ENCODE data around the gene ACOXL.

Gene ACOXL

DNA sequence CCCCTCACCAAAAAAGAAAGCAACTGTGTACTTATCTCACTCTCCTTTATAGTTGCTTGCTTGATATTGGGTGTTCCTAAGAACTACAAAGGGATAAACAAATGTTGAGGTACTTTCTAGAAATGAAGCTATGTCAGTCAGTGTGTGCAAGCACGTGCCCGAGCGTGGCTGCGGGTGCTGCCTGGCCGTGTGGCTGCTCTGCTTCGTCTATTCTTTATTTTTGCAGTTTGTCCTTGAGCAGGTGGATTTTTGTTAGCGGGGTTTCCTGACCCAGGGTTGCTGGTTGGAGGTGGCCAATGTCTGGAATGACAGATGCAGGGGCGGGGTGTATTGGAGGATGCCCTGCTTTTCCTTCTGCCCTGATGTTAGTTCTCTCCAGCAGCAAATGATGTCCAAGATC is 62.6 kb downstream of the ACOXL start:
- no peaks in the 10 kb centered on the region for H3K4me1 ChIP-seq (ENCODE audit: control insufficient read depth in 1 of 2, insufficient read depth in 2 of 2, low read length in 2 of 2)
- no peak overlapping the region for H3K4me3 ChIP-seq (ENCODE audit: low read depth, low read length)
- H2BK12ac ChIP-seq (ENCODE audit: low read length) = no peak overlapping the region
- H3K9ac ChIP-seq (ENCODE audit: low read length) = no peak overlapping the region
- no peak overlapping the region for H3K4ac ChIP-seq (ENCODE audit: low read depth, low read length)
- no peak overlapping the region for H3K27ac ChIP-seq (ENCODE audit: low read depth, low read length)
- no peak overlapping the region for H3K4me2 ChIP-seq (ENCODE audit: low read length)
- H4K8ac ChIP-seq (ENCODE audit: low read depth, low read length) = no peak overlapping the region
- H3K14ac ChIP-seq (ENCODE audit: low read length) = no peak overlapping the region
- H3K27me3 ChIP-seq (ENCODE audit: insufficient read depth, low read length) = no peaks in the 10 kb centered on the region
- no CpG with 5 or more reads among the region's 8 CpGs for WGBS (ENCODE audit: extremely low coverage, insufficient coverage, insufficient read length)
- H3K79me1 ChIP-seq (ENCODE audit: low read length) = no peaks in the 10 kb centered on the region
- peaks cover 2% of the 10 kb centered on the region for H3K9me3 ChIP-seq (ENCODE audit: insufficient read depth, low read depth, low read length)
- H3K23ac ChIP-seq (ENCODE audit: low read length) = no peak overlapping the region
- H2BK120ac ChIP-seq (ENCODE audit: insufficient read depth, low read length, poor library complexity) = no peak overlapping the region
- H3K18ac ChIP-seq (ENCODE audit: low read length) = no peak overlapping the region
- H3K36me3 ChIP-seq (ENCODE audit: control insufficient read depth in 1 of 2, insufficient read depth in 2 of 2, low read length in 2 of 2) = no peaks in the 10 kb centered on the region
- no peak overlapping the region for H2AFZ ChIP-seq (ENCODE audit: insufficient read depth, low read length, poor library complexity)
- no peak overlapping the region for H4K91ac ChIP-seq (ENCODE audit: low read depth, low read length)
- no peak overlapping the region for H2BK5ac ChIP-seq (ENCODE audit: low read depth, low read length, poor library complexity)
- no peak for DNase-seq
- H2AK5ac ChIP-seq (ENCODE audit: low read length) = no peak overlapping the region
- H4K12ac ChIP-seq (ENCODE audit: low read depth, low read length) = no peak overlapping the region
- H3K79me2 ChIP-seq (ENCODE audit: control insufficient read depth, insufficient read depth, low read length, poor library complexity) = no peaks in the 10 kb centered on the region

DNA sequence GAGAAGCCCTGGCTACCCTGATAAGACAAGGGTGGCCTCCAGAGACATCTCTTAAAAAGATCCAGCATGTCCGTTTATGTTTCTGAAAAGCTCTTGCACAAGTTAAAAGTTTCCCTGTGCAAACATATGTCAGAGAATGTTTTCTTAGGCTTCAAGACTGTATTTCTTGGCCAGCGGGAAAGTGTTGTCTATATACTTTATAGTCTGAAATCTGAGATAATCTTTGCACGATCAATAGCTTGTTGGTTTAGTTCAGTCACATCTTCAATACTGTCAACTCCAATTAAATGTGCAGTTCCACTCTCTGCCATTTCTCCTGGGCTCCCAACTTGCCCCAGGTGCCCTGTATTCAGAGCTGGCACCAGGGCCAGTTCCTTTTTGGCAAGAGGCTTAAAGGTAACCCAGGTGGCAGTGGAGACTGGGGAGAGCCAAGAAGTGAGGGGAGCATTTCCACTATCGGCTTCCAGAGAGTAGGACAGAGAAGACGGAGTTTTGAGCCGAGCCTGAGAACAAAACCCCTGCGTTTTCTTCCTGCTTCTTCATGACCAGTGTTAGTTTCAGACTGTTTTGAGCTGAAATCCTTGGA is 64.4 kb downstream of the ACOXL start:
- H3K23ac ChIP-seq (ENCODE audit: low read length) = no peak overlapping the region
- no peaks in the 10 kb centered on the region for H3K4me1 ChIP-seq (ENCODE audit: control insufficient read depth in 1 of 2, insufficient read depth in 2 of 2, low read length in 2 of 2)
- H3K27me3 ChIP-seq (ENCODE audit: insufficient read depth, low read length) = no peaks in the 10 kb centered on the region
- H3K9ac ChIP-seq (ENCODE audit: low read length) = no peak overlapping the region
- H3K4me3 ChIP-seq (ENCODE audit: low read depth, low read length) = no peak overlapping the region
- DNase-seq = no peak
- no peak overlapping the region for H4K12ac ChIP-seq (ENCODE audit: low read depth, low read length)
- H2AK5ac ChIP-seq (ENCODE audit: low read length) = no peak overlapping the region
- H3K79me2 ChIP-seq (ENCODE audit: control insufficient read depth, insufficient read depth, low read length, poor library complexity) = no peaks in the 10 kb centered on the region
- H3K79me1 ChIP-seq (ENCODE audit: low read length) = no peaks in the 10 kb centered on the region
- no peak overlapping the region for H3K27ac ChIP-seq (ENCODE audit: low read depth, low read length)
- H4K8ac ChIP-seq (ENCODE audit: low read depth, low read length) = no peak overlapping the region
- no peak overlapping the region for H4K91ac ChIP-seq (ENCODE audit: low read depth, low read length)
- no peak overlapping the region for H3K4me2 ChIP-seq (ENCODE audit: low read length)
- no peaks in the 10 kb centered on the region for H3K36me3 ChIP-seq (ENCODE audit: control insufficient read depth in 1 of 2, insufficient read depth in 2 of 2, low read length in 2 of 2)
- H2BK120ac ChIP-seq (ENCODE audit: insufficient read depth, low read length, poor library complexity) = no peak overlapping the region
- WGBS (ENCODE audit: extremely low coverage, insufficient coverage, insufficient read length) = no CpG with 5 or more reads among the region's 7 CpGs
- H3K18ac ChIP-seq (ENCODE audit: low read length) = no peak overlapping the region
- no peak overlapping the region for H3K14ac ChIP-seq (ENCODE audit: low read length)
- H2BK5ac ChIP-seq (ENCODE audit: low read depth, low read length, poor library complexity) = no peak overlapping the region
- H2BK12ac ChIP-seq (ENCODE audit: low read length) = no peak overlapping the region
- H3K9me3 ChIP-seq (ENCODE audit: insufficient read depth, low read depth, low read length) = peaks cover 3% of the 10 kb centered on the region
- no peak overlapping the region for H2AFZ ChIP-seq (ENCODE audit: insufficient read depth, low read length, poor library complexity)
- no peak overlapping the region for H3K4ac ChIP-seq (ENCODE audit: low read depth, low read length)

DNA sequence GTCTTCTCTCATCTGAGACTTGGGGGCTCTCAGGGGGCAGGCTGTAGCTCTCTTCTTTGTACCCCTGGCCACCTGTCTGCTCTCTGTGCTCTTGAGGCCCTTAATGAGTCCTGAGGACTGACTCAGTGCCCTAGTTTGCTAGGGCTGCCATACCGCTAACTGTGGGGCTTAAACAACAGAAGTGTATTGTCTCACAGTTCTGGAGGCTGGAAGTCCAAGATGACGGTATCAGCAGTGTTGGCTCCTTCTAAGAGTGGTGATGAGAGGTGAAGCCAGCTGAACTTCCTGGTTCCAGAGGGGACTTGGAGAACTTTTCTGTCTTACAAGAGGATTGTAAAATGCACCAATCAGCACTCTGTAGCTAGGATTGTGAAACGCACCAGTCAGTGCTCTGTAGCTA is 67.0 kb downstream of the ACOXL start:
- Histone ChIP-seq H2BK5ac (ENCODE audit: low read depth, low read length, poor library complexity) (no peak overlapping the region), H3K18ac (ENCODE audit: low read length) (no peak overlapping the region), H2AK5ac (ENCODE audit: low read length) (no peak overlapping the region), H3K14ac (ENCODE audit: low read length) (no peak overlapping the region), H2AFZ (ENCODE audit: insufficient read depth, low read length, poor library complexity) (no peak overlapping the region), H3K79me2 (ENCODE audit: control insufficient read depth, insufficient read depth, low read length, poor library complexity) (no peaks in the 10 kb centered on the region), H2BK12ac (ENCODE audit: low read length) (no peak overlapping the region), H4K12ac (ENCODE audit: low read depth, low read length) (no peak overlapping the region), H2BK120ac (ENCODE audit: insufficient read depth, low read length, poor library complexity) (no peak overlapping the region), H3K4ac (ENCODE audit: low read depth, low read length) (no peak overlapping the region), H3K23ac (ENCODE audit: low read length) (no peak overlapping the region), H3K4me3 (ENCODE audit: low read depth, low read length) (no peak overlapping the region), H3K9ac (ENCODE audit: low read length) (no peak overlapping the region), H3K36me3 (ENCODE audit: control insufficient read depth in 1 of 2, insufficient read depth in 2 of 2, low read length in 2 of 2) (no peaks in the 10 kb centered on the region), H4K8ac (ENCODE audit: low read depth, low read length) (no peak overlapping the region), H3K27me3 (ENCODE audit: insufficient read depth, low read length) (no peaks in the 10 kb centered on the region), H3K9me3 (ENCODE audit: insufficient read depth, low read depth, low read length) (peaks cover 3% of the 10 kb centered on the region), H3K4me2 (ENCODE audit: low read length) (no peak overlapping the region), H4K91ac (ENCODE audit: low read depth, low read length) (no peak overlapping the region), H3K79me1 (ENCODE audit: low read length) (no peaks in the 10 kb centered on the region), H3K27ac (ENCODE audit: low read depth, low read length) (no peak overlapping the region), H3K4me1 (ENCODE audit: control insufficient read depth in 1 of 2, insufficient read depth in 2 of 2, low read length in 2 of 2) (no peaks in the 10 kb centered on the region)
- DNase-seq = no peak
- WGBS (ENCODE audit: extremely low coverage, insufficient coverage, insufficient read length) = no CpG with 5 or more reads among the region's 3 CpGs

DNA sequence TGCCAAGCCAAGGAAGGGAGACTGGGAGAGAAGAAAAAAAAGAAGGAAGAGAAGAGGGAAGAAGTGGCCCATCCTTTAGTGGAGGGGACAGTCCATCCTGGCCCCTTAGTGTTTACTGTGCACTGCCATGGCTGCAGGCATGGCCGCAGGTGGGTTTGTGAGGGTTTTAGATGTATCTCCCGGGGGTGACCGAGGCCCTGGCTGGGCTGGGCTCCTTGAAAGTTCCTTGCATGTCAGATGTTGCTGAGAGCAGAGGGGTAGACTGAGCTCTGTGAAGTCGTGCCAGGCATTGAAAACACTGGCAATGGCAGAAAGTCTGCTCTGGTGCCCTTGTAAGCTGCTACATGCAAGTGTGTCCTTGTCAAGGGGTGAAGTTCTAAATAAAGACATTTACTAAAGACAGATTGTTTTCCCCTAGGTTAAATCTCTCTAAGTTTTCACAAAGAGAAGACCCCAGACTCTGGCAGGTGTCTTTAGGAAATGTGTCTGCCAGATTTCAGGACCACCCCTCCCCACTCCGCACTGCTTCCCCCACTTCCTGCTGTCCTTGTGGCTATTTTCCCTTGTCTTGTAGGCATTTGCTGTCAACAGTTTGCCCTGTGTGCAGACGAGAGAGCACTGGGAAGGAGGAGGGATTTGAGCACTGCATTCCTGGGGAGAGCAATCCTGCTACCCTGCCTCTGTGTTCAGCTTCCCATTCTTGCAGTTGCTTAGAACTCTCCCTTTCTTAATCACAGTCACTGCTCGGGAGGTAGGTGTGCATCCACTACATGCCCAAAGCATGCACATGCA is 68.4 kb downstream of the ACOXL start:
- no peak for DNase-seq
- no peaks in the 10 kb centered on the region for H3K79me1 ChIP-seq (ENCODE audit: low read length)

More for the DNA sequence above, 68.4 kb downstream of the ACOXL start:
- no peak overlapping the region for H4K12ac ChIP-seq (ENCODE audit: low read depth, low read length)
- H3K14ac ChIP-seq (ENCODE audit: low read length) = no peak overlapping the region
- H3K9ac ChIP-seq (ENCODE audit: low read length) = no peak overlapping the region
- H2BK120ac ChIP-seq (ENCODE audit: insufficient read depth, low read length, poor library complexity) = no peak overlapping the region
- no peak overlapping the region for H4K91ac ChIP-seq (ENCODE audit: low read depth, low read length)
- H3K4ac ChIP-seq (ENCODE audit: low read depth, low read length) = no peak overlapping the region
- WGBS (ENCODE audit: extremely low coverage, insufficient coverage, insufficient read length) = no CpG with 5 or more reads among the region's 7 CpGs
- H2BK12ac ChIP-seq (ENCODE audit: low read length) = no peak overlapping the region
- H2AK5ac ChIP-seq (ENCODE audit: low read length) = no peak overlapping the region
- H2AFZ ChIP-seq (ENCODE audit: insufficient read depth, low read length, poor library complexity) = no peak overlapping the region
- H3K9me3 ChIP-seq (ENCODE audit: insufficient read depth, low read depth, low read length) = peaks cover 5% of the 10 kb centered on the region
- no peak overlapping the region for H3K18ac ChIP-seq (ENCODE audit: low read length)
- H3K27ac ChIP-seq (ENCODE audit: low read depth, low read length) = no peak overlapping the region
- no peak overlapping the region for H4K8ac ChIP-seq (ENCODE audit: low read depth, low read length)
- no peak overlapping the region for H2BK5ac ChIP-seq (ENCODE audit: low read depth, low read length, poor library complexity)
- no peaks in the 10 kb centered on the region for H3K79me2 ChIP-seq (ENCODE audit: control insufficient read depth, insufficient read depth, low read length, poor library complexity)
- no peaks in the 10 kb centered on the region for H3K36me3 ChIP-seq (ENCODE audit: control insufficient read depth in 1 of 2, insufficient read depth in 2 of 2, low read length in 2 of 2)
- no peak overlapping the region for H3K23ac ChIP-seq (ENCODE audit: low read length)
- no peak overlapping the region for H3K4me2 ChIP-seq (ENCODE audit: low read length)
- H3K4me3 ChIP-seq (ENCODE audit: low read depth, low read length) = no peak overlapping the region
- H3K27me3 ChIP-seq (ENCODE audit: insufficient read depth, low read length) = no peaks in the 10 kb centered on the region
- no peaks in the 10 kb centered on the region for H3K4me1 ChIP-seq (ENCODE audit: control insufficient read depth in 1 of 2, insufficient read depth in 2 of 2, low read length in 2 of 2)
